Omental fat pad (tissue), 4 donors: ENCODE data around the gene TBC1D5. TPM values are rescaled to one million over a fixed set of nuclear protein-coding genes. Genes with fewer than 3 reads are reported as not detected.
A peak's percentile ranks its signal among the peaks of the same experiment; 100 is the strongest.
"Not testable (repeated sequence)": the region's sequence is repeated elsewhere in the genome, so short reads cannot be mapped to it uniquely, and the experiment has no call there.

ENCODE experiments used
- ATAC-seq: fragments of 150-250 bp; one replicate; pipeline ENCODE4 v1.9.1; 2016; ENCODE audit warnings: mild to moderate bottlenecking, moderate library complexity; ENCODE audit not compliant: low FRiP score
- DNase-seq: peaks from one replicate; pipeline ENCODE4 v3.0.0-alpha.2; 2019; ENCODE audit warnings: low spot score
- CTCF ChIP-seq, 3 donors: fragments of 450-650 bp; IDR thresholded peaks; one replicate each; pipeline ENCODE4 v1.5.1; 2016 to 2017; ENCODE audit warnings: antibody characterized with exemption in 3 of 3, mild to moderate bottlenecking in 3 of 3, moderate library complexity in 2 of 3
- total RNA-seq, 4 donors: library from RNA; depleted of rRNA; stranded (reverse); fragments of >200 nt; gene quantifications; one replicate each; pipeline ENCODE4 v1.1.0, GENCODE V29; 2016

The TBC1D5 gene
- total RNA-seq, 4 donors from 2014 or later, result 56.8 to 92.5 (median 74.8) TPM

GRCh38 chr3:17640466-17640865, 102.0 kb downstream of the TBC1D5 start:
- DNase-seq (no peak), ATAC-seq (no peak)

GRCh38 chr3:17639765-17640164, 102.7 kb downstream of the TBC1D5 start:
- TF ChIP-seq CTCF (IDR thresholded peaks at IDR 0.05), result no peak
- DNase-seq (no peak), ATAC-seq (peak; percentile 79)

More at GRCh38 chr3:17640466-17640865, 102.0 kb downstream of the TBC1D5 start:
- no peak for TF ChIP-seq CTCF (IDR thresholded peaks at IDR 0.05)

- no peak for DNase-seq
- no peak for ATAC-seq
- TF ChIP-seq CTCF (IDR thresholded peaks at IDR 0.05), result no peak
These were observed 103.2 kb downstream of the TBC1D5 start for GRCh38 chr3:17639257-17639656.

GRCh38 chr3:17638356-17638755, 104.1 kb downstream of the TBC1D5 start:
- ATAC-seq (no peak), DNase-seq (no peak)

GRCh38 chr3:17635675-17636074, 106.8 kb downstream of the TBC1D5 start:
- ATAC-seq, DNase-seq: not testable (repeated sequence)

More at GRCh38 chr3:17638356-17638755, 104.1 kb downstream of the TBC1D5 start:
- TF ChIP-seq CTCF (IDR thresholded peaks at IDR 0.05), result no peak

GRCh38 chr3:17634964-17635363, 107.5 kb downstream of the TBC1D5 start:
- DNase-seq (no peak), ATAC-seq (no peak)
- no peak for TF ChIP-seq CTCF (IDR thresholded peaks at IDR 0.05)

- TF ChIP-seq CTCF (IDR thresholded peaks at IDR 0.05), result no peak
- no peak for DNase-seq
- ATAC-seq, result no peak
These were observed 108.2 kb downstream of the TBC1D5 start for GRCh38 chr3:17634201-17634600.
